Heart left ventricle (tissue), 13 donors: Measurements from ENCODE around the gene SLC6A4.

Experiments used
- CTCF ChIP-seq, 12 donors: fragments of 200-600 bp; sonication (generic) in 4 of 12; IDR thresholded peaks; one replicate each; pipeline versions ENCODE4 v1.5.0 to v1.8.0; 2018 to 2022; ENCODE audit warnings: antibody characterized with exemption in 12 of 12, mild to moderate bottlenecking in 5 of 12
- POLR2A ChIP-seq, 2 donors: fragments of 450-650 bp; IDR thresholded peaks; one replicate each; pipeline ENCODE4 v1.6.1; 2017; ENCODE audit warnings: antibody characterized with exemption in 2 of 2, mild to moderate bottlenecking in 2 of 2, moderate library complexity in 2 of 2
- donor health status: ischemic (EF 13 %, LVEDD 7.1; RV severe dilation, severe dysfunction).
- donor health status: DM: no; HTN: yes; CAD: no.
- donor health status: DM: no; HTN: no; CAD: no.
- donor health status: ischemic (EF 25% LVEDD 6.9; RV normal size, moderate dysfunction).
- donor health status: ischemic (EF 25% LVEDD 5.7; RV mildly dilated, moderate dysfunction).
- donor health status: ischemic (EF 35%, LVEDD 5.7; RV mildly dilated, moderate dysfunction).
- donor health status: nonischemic (EF 11% LVEDD 7.7; RV severe dilation, severe dysfunction).
- donor health status: DM: yes; HTN: yes; CAD: no.
- donor health status: PGD.
- donor health status: ischemic (EF 29% LVEDD 5.4; RV normal size, mild dysfunction).
- donor health status: nonischemic (EF 23%, LVEDD 6.1; RV moderate dilation, normal function).

GRCh38 chr17:30228011-30228410, 7.5 kb downstream of the SLC6A4 start:
- TF ChIP-seq CTCF (IDR thresholded peaks at IDR 0.05) (no peak), POLR2A (IDR thresholded peaks at IDR 0.05) (no peak)
